Astrocyte of the cerebellum (primary cell): ENCODE measurements around the gene GRAMD1B.

Source experiments
- DNase-seq: peaks from one replicate; pipeline ENCODE4 v3.0.0-alpha.2; 2011; ENCODE audit warnings: low read depth
- H3K4me3 ChIP-seq: 2 replicates; pipeline ENCODE4 v1.5.1; 2011; ENCODE audit warnings: mild to moderate bottlenecking, low read depth, low read length, moderate library complexity
- in situ Hi-C: cut with HindIII; loops from 2 replicates; pipeline ENCODE4 v1.10.0; 2017; ENCODE audit warnings: low sequenced_read_pairs
- TF ChIP-seq, protein P1 (sequence below): IDR thresholded peaks from 2 replicates; pipeline ENCODE4 v1.5.1; 2012; ENCODE audit warnings: low read length, low read depth, moderate library complexity, mild to moderate bottlenecking; ENCODE audit errors: missing control alignments

Gene GRAMD1B

DNA sequence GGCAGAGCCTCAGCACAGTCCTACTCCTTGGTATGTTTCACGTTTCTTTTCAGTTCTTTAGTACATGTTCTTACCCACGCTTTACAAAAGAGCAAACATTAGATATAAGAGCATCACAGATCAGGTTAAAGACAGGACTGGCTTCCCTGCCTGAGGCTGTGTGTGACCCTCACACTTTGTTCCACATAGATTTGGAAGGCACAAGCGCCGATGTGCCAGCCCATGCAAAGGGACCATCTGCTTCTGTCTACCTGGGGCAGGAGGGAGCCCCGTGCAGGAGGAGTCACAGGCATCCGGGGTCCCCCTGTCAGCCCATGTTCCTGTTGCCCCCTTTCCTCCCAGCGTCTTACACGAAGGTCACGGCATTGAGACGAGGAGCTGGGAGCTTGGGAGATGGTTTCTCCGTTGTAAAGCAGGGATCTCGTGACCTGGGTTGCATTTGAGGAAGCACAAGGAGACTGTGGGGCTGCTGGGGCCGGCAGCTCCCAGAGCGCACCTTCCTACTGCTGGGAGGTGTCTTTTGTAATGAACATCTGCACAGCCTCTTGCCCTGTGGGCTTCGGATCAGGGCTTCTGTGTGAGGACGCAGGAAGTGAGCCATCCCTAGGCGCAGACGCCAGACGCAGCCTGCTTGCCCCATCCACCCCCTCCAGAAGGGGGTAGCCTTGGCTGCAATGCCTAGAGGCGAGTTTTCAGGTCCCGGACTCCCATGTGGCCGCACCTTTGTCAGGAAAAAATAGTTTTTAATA, 151.8 kb downstream of the GRAMD1B start:
- in situ Hi-C loops = no loop called here
- DNase-seq = no peak
- TF ChIP-seq, protein P1, sequence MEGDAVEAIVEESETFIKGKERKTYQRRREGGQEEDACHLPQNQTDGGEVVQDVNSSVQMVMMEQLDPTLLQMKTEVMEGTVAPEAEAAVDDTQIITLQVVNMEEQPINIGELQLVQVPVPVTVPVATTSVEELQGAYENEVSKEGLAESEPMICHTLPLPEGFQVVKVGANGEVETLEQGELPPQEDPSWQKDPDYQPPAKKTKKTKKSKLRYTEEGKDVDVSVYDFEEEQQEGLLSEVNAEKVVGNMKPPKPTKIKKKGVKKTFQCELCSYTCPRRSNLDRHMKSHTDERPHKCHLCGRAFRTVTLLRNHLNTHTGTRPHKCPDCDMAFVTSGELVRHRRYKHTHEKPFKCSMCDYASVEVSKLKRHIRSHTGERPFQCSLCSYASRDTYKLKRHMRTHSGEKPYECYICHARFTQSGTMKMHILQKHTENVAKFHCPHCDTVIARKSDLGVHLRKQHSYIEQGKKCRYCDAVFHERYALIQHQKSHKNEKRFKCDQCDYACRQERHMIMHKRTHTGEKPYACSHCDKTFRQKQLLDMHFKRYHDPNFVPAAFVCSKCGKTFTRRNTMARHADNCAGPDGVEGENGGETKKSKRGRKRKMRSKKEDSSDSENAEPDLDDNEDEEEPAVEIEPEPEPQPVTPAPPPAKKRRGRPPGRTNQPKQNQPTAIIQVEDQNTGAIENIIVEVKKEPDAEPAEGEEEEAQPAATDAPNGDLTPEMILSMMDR = no peak
- H3K4me3 ChIP-seq = no peak overlapping the region

DNA sequence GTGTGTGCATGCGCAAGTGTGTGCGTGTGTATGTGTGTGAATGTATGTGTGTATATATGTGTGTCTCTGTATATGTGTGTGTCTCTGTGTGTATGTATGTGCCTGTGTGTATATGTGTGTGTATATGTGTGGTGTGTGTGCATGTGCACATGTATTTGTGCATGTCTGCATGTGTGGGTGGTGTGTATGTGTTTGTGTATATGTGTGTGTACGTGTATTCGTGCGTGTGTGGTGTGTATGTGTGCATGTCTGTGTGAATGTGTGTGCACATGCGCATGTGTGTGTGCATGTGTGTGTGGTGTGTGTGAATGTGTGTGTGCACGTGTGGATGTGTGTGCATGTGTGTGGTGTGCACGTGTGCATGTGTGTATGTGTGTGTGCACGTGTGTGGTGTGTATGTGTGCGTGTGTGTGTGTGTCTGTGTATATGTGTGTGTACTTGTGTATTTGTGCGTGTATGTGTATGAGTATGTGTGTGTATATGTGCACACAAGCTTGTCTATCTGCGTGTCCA, 153.0 kb downstream of the GRAMD1B start:
- no peak overlapping the region for H3K4me3 ChIP-seq
- DNase-seq = no peak
- in situ Hi-C loops = no loop called here
- TF ChIP-seq, protein P1 = no peak

DNA sequence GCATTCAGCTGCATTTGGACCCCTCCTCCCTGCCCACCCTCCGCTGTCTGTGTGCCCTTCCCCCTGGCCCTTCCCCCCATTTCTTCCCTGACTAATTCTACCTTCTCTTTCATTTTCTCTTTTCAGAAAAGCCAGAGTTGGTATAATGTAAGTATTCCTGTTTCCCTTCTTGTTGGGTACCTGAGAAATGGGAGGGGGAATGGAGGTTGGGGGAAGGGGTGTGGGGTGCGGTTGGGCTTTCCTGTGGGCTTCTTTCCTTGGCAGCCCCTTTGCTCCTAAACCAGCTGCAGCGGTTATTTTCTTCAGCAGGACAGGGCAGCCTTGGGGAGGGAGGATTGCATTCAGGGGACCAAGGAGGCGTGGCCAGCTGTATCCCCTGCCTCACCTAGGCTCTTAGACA, 154.1 kb downstream of the GRAMD1B start:
- no peak for DNase-seq
- in situ Hi-C loops = no loop called here
- TF ChIP-seq, protein P1 = no peak
- H3K4me3 ChIP-seq = no peak overlapping the region

DNA sequence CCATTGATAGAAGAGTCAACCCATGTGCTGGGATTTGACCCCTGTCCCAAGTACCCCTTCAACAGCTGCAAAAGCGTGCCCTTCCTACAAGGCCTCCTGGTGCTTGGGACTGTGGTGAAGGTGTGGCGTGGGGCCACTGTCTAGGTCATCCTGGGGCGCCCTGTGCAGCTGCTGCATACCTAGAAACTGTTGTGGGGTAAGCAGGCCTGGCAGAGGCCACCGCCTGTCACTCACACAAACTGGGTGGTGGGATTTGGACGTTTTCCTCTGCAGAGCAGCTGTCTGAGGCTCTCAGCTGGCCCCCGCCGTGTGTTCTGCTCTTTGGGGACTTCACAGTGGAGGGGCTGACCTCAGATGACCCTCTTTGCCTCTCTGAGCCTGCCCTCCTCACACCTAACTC, 154.7 kb downstream of the GRAMD1B start:
- H3K4me3 ChIP-seq = no peak overlapping the region
- in situ Hi-C loops = no loop called here
- TF ChIP-seq, protein P1 = no peak
- no peak for DNase-seq

DNA sequence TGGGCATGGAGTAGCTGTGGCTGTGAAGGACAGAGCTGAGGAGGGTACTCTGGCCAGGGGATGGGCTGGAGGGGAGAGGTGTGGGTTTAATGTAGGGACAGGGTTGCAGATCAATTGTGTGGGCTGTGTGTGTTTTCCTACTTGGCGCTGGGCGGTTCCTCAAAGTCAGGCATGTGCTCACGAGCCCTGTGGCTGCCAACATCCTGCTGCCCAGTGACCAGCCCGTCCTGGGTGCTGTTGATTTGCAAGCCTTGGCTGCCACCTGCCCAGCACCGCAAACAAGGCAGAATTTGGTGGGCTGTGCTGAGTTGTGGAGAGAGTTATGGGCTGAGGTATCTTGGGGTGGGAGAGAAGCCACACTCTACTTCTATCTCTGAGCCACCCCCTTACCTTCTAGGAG, 155.1 kb downstream of the GRAMD1B start:
- DNase-seq = no peak
- H3K4me3 ChIP-seq = no peak overlapping the region
- TF ChIP-seq, protein P1 = no peak
- in situ Hi-C loops = no loop called here

DNA sequence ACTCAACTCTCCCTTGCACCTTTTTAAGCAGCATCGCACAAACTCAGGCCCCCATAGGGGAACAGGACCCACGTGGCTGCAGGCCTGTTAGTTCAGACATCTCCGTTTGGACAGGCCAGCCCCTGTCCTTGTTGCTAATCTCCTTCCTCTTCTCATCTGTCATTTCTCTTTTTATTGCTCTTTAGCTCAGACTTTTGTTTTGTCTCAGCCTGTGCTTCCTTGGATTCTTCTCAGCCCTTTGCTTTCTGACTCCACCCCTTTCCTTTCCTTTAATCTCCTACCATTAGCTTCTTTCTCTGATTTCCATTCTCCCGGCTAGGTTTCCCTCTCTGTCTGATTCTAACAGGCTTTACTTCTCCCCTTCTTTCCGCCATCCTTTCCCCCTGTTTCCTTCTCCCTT, 155.6 kb downstream of the GRAMD1B start:
- TF ChIP-seq, protein P1 = no peak
- in situ Hi-C loops = no loop called here
- DNase-seq = no peak
- no peak overlapping the region for H3K4me3 ChIP-seq
